GM23338 (cell line): ENCODE results near the gene USPL1. TPM values are rescaled to one million over a fixed set of nuclear protein-coding genes. Genes with fewer than 3 reads are reported as not detected.

Source experiments
- ATAC-seq: fragments of 200-7000 bp; cut with Tn5 transposase; 3 replicates; pipeline ENCODE4 v1.9.1; 2020
- DNase-seq: peaks from one replicate; pipeline ENCODE4 v3.0.0-alpha.2; 2015; ENCODE audit warnings: low spot score
- H2AFZ ChIP-seq: fragments of 200-600 bp; sonication (generic); 2 replicates; pipeline ENCODE4 v1.8.0; 2016; ENCODE audit warnings: antibody characterized with exemption, mild to moderate bottlenecking, moderate library complexity
- H3F3A ChIP-seq: fragments of 200-600 bp; sonication (generic); replicated peaks from 2 replicates; pipeline ENCODE4 v1.8.0; 2017; ENCODE audit warnings: antibody characterized with exemption, mixed run types, low read depth
- H3K27ac ChIP-seq: fragments of 200-600 bp; sonication (generic); 2 replicates; pipeline ENCODE4 v1.6.1; 2016; ENCODE audit warnings: low read depth
- H3K27me3 ChIP-seq: fragments of 200-600 bp; sonication (generic); 2 replicates; pipeline ENCODE4 v1.8.0; 2016; ENCODE audit warnings: mild to moderate bottlenecking, mixed run types, moderate library complexity; ENCODE audit not compliant: insufficient read depth
- H3K36me3 ChIP-seq: fragments of 200-600 bp; sonication (generic); 2 replicates; pipeline ENCODE4 v1.8.0; 2016; ENCODE audit warnings: mild to moderate bottlenecking; ENCODE audit not compliant: insufficient read depth
- H3K4me1 ChIP-seq: fragments of 200-600 bp; sonication (generic); 2 replicates; pipeline ENCODE4 v1.8.0; 2016; ENCODE audit warnings: mild to moderate bottlenecking, moderate library complexity; ENCODE audit not compliant: insufficient read depth
- H3K4me2 ChIP-seq: fragments of 200-600 bp; sonication (generic); 2 replicates; pipeline ENCODE4 v1.7.1; 2017; ENCODE audit warnings: mixed run types
- H3K4me3 ChIP-seq: fragments of 200-600 bp; sonication (generic); 2 replicates; pipeline ENCODE4 v1.6.1; 2016; ENCODE audit warnings: mixed run types
- H3K79me2 ChIP-seq: fragments of 200-600 bp; sonication (generic); replicated peaks from 2 replicates; pipeline ENCODE4 v1.8.0; 2017; ENCODE audit warnings: mild to moderate bottlenecking; ENCODE audit not compliant: insufficient read depth
- H3K9me2 ChIP-seq: fragments of 200-600 bp; sonication (generic); 2 replicates; pipeline ENCODE4 v1.8.0; 2017; ENCODE audit not compliant: insufficient read depth
- H4K20me1 ChIP-seq: fragments of 200-600 bp; sonication (generic); replicated peaks from 2 replicates; pipeline ENCODE4 v1.8.0; 2017; ENCODE audit warnings: mild to moderate bottlenecking; ENCODE audit not compliant: insufficient read depth
- H3K27ac Mint-ChIP-seq: 2 replicates; pipeline ENCODE4 v1.8.0; 2020; ENCODE audit warnings: inconsistent platforms, mild to moderate bottlenecking, moderate library complexity, mixed read lengths
- H3K27me3 Mint-ChIP-seq: 3 replicates; pipeline ENCODE4 v1.8.0; 2022; ENCODE audit warnings: low read depth, mild to moderate bottlenecking, moderate library complexity, mixed read lengths, inconsistent platforms; ENCODE audit not compliant: insufficient read depth, poor library complexity
- H3K36me3 Mint-ChIP-seq: 3 replicates; pipeline ENCODE4 v1.8.0; 2021; ENCODE audit warnings: low read depth, mild to moderate bottlenecking, inconsistent platforms, moderate library complexity, mixed read lengths
- H3K4me1 Mint-ChIP-seq: 3 replicates; pipeline ENCODE4 v1.8.0; 2020; ENCODE audit warnings: mild to moderate bottlenecking, inconsistent platforms, mixed read lengths
- H3K4me3 Mint-ChIP-seq: 3 replicates; pipeline ENCODE4 v1.8.0; 2021; ENCODE audit warnings: moderate library complexity, mild to moderate bottlenecking, inconsistent platforms, mixed read lengths
- H3K9me3 Mint-ChIP-seq: 3 replicates; pipeline ENCODE4 v1.8.0; 2020; ENCODE audit warnings: moderate library complexity, mild to moderate bottlenecking, inconsistent platforms, mixed read lengths
- NANOG ChIP-seq: IDR thresholded peaks from 2 replicates; pipeline ENCODE4 v1.6.1; 2016; ENCODE audit warnings: antibody characterized with exemption, borderline replicate concordance
- REST ChIP-seq: IDR thresholded peaks from one replicate; pipeline ENCODE4 v1.6.1; 2018; ENCODE audit warnings: antibody characterized with exemption; ENCODE audit not compliant: unreplicated experiment
- STAT1 ChIP-seq: IDR thresholded peaks from one replicate; pipeline ENCODE4 v1.6.1; 2016; ENCODE audit warnings: antibody characterized with exemption; ENCODE audit not compliant: unreplicated experiment
- ZNF462 ChIP-seq: fragments of 250-450 bp; sonication (Bioruptor Pico); IDR thresholded peaks from 2 replicates; pipeline ENCODE4 v1.5.0; 2020; ENCODE audit warnings: mild to moderate bottlenecking, moderate library complexity
- polyA plus RNA-seq: library from polyadenylated mRNA; unstranded; fragments of >200 nt; fragmentation: Nextera tagmentation; extraction: Ambion mirVana; gene quantifications from 2 replicates; pipeline ENCODE4 v1.2.1, GENCODE V29; 2016
- total RNA-seq: library from RNA; depleted of rRNA; stranded (reverse); fragments of >200 nt; shearing (Covaris generic); gene quantifications from 2 replicates; pipeline ENCODE4 v1.2.3, GENCODE V29; 2014

USPL1 gene
- total and polyA plus RNA-seq, 2 experiments from 2014 or later, result 12.4 to 24.1 TPM

GRCh38 chr13:30618930-30619279 lies 1.2 kb downstream of the USPL1 start (continued):
- no peak for TF ChIP-seq REST
- TF ChIP-seq STAT1, result no peak
- no peak for TF ChIP-seq NANOG

GRCh38 chr13:30619731-30620130 lies 2.0 kb downstream of the USPL1 start:
- no peak for DNase-seq
- H3K79me2 ChIP-seq, result peaks cover 87% of the 10 kb centered on the region
- H3K36me3 ChIP-seq, result peaks cover 3% of the 10 kb centered on the region; the same call in 1 of the 2 replicates
- no peaks in the 10 kb centered on the region for H3K9me2 ChIP-seq
- H4K20me1 ChIP-seq, result 0 out of 2 replicates have a peak, but pooled peaks cover 8% of the 10 kb centered on the region
- no peaks in the 10 kb centered on the region for H3K9me3 Mint-ChIP-seq
- H3K27ac ChIP-seq, result no peak overlapping the region
- H3K4me3 ChIP-seq, result peak overlapping the region; percentile 59; the same call in 1 of the 2 replicates
- H3K27me3 ChIP-seq, result no peaks in the 10 kb centered on the region
- no peak overlapping the region; the same call in none of the 3 replicates for H3K4me3 Mint-ChIP-seq
- peak overlapping the region; percentile 89 for H3K4me2 ChIP-seq
- no peak for ATAC-seq
- TF ChIP-seq ZNF462 (CRISPR knock-in tag), result no peak
- H3K4me1 ChIP-seq, result peaks cover 14% of the 10 kb centered on the region
- no peak overlapping the region for H3K27ac Mint-ChIP-seq
- peaks cover 26% of the 10 kb centered on the region for H3K36me3 Mint-ChIP-seq
- H3K27me3 Mint-ChIP-seq, result no peaks in the 10 kb centered on the region
- peaks cover 9% of the 10 kb centered on the region; the same call in 2 of the 3 replicates for H3K4me1 Mint-ChIP-seq
- H2AFZ ChIP-seq, result no peak overlapping the region
- no peaks in the 10 kb centered on the region for H3F3A ChIP-seq
